Caco-2 (cell line): ENCODE measurements around the gene LRRC38. TPM values are rescaled to one million over a fixed set of nuclear protein-coding genes. Genes with fewer than 3 reads are reported as not detected.

Experiments
- BruUV-seq: library from RNA; stranded (reverse); fragments of 400-500 nt; replicated peaks from 2 replicates; lab custom pipeline; 2021; lab: Mats Ljungman, UMichigan
- CTCF ChIA-PET: fragments of 300-600 bp; sonication (Branson Sonifier 250); formaldehyde crosslinking; loops from one replicate; lab custom pipeline; 2022; ENCODE audit warnings: antibody characterized with exemption; lab: Charles Lee
- POLR2A ChIA-PET: fragments of 300-600 bp; sonication (Branson Sonifier 250); formaldehyde crosslinking; loops from one replicate; lab custom pipeline; 2022; ENCODE audit warnings: antibody characterized with exemption; lab: Charles Lee
- DNase-seq, 2 experiments: peaks; one replicate each; pipeline versions ENCODE4 v3.0.0 to v3.0.0-alpha.2; 2020 to 2022
- H3K27me3 ChIP-seq: replicated peaks from 2 replicates; pipeline ENCODE4 v1.6.0; 2011; ENCODE audit warnings: low read length; ENCODE audit not compliant: control insufficient read depth, insufficient read depth
- H3K36me3 ChIP-seq: 2 replicates; pipeline ENCODE4 v1.5.1; 2011; ENCODE audit warnings: low read length; ENCODE audit not compliant: control insufficient read depth, insufficient read depth
- H3K4me1 ChIP-seq: fragments of 250-450 bp; sonication (Bioruptor Pico); 2 replicates; pipeline ENCODE4 v1.5.1; 2020; ENCODE audit warnings: mild to moderate bottlenecking
- H3K4me3 ChIP-seq: 2 replicates; pipeline ENCODE4 v1.5.1; 2011; ENCODE audit warnings: low read depth, mild to moderate bottlenecking, control low read depth, low read length
- H3K9me3 ChIP-seq: fragments of 250-450 bp; sonication (Bioruptor Pico); 2 replicates; pipeline ENCODE4 v1.5.1; 2020; ENCODE audit warnings: mild to moderate bottlenecking, moderate library complexity
- H3K27ac Mint-ChIP-seq: one replicate; pipeline ENCODE4 v1.8.0; 2022; ENCODE audit warnings: mixed read lengths; ENCODE audit not compliant: unreplicated experiment
- H3K27me3 Mint-ChIP-seq: one replicate; pipeline ENCODE4 v1.8.0; 2022; ENCODE audit warnings: mixed read lengths; ENCODE audit not compliant: insufficient read depth, unreplicated experiment
- H3K36me3 Mint-ChIP-seq: one replicate; pipeline ENCODE4 v1.8.0; 2022; ENCODE audit warnings: mild to moderate bottlenecking, mixed read lengths; ENCODE audit not compliant: insufficient read depth, unreplicated experiment
- H3K4me1 Mint-ChIP-seq: one replicate; pipeline ENCODE4 v1.8.0; 2022; ENCODE audit warnings: low read depth, mixed read lengths; ENCODE audit not compliant: unreplicated experiment
- H3K4me3 Mint-ChIP-seq: one replicate; pipeline ENCODE4 v1.8.0; 2022; ENCODE audit warnings: mild to moderate bottlenecking, moderate library complexity, mixed read lengths; ENCODE audit not compliant: unreplicated experiment
- H3K9me3 Mint-ChIP-seq: one replicate; pipeline ENCODE4 v1.8.0; 2022; ENCODE audit warnings: mixed read lengths; ENCODE audit not compliant: unreplicated experiment
- CTCF ChIP-seq, 2 experiments: fragments of 200-600 bp in 1 of 2; IDR thresholded peaks; 1 replicate in 1 of 2; 2 replicates in 1 of 2; pipeline versions ENCODE4 v1.5.1 to v1.8.0; 2011 to 2022; ENCODE audit warnings: antibody characterized with exemption in 1 of 2, control low read depth in 1 of 2, inconsistent platforms in 1 of 2, low read depth in 1 of 2, low read length in 1 of 2, mild to moderate bottlenecking in 1 of 2, moderate library complexity in 1 of 2; ENCODE audit not compliant: insufficient read depth in 1 of 2, severe bottlenecking in 1 of 2, unreplicated experiment in 1 of 2
- intact Hi-C: fragments of 100-400 bp; cut with micrococcal nuclease; formaldehyde crosslinking; loops from one replicate; pipeline ENCODE4 v1.10.0; 2022; ENCODE audit not compliant: unreplicated experiment
- total RNA-seq: library from RNA; stranded (reverse); gene quantifications from 2 replicates; pipeline ENCODE4 v1.2.3, GENCODE V29; 2022

Gene LRRC38
- total RNA-seq, 1 experiment from 2014 or later = not detected

- TF ChIP-seq CTCF (IDR thresholded peaks at IDR 0.05; ENCODE audit: insufficient read depth in 1 of 2, low read depth in 1 of 2, low read length in 1 of 2, severe bottlenecking in 1 of 2, unreplicated experiment in 1 of 2) = no peak
- ChIA-PET POLR2A (no interaction called here), CTCF (no interaction called here)
- no TSS peak for BruUV-seq
- no peaks in the 10 kb centered on the region for H3K27me3 ChIP-seq
- Mint-ChIP-seq H3K4me1 (no peaks in the 10 kb centered on the region), H3K27ac (no peak overlapping the region), H3K9me3 (no peaks in the 10 kb centered on the region), H3K4me3 (no peak overlapping the region), H3K27me3 (no peaks in the 10 kb centered on the region), H3K36me3 (no peaks in the 10 kb centered on the region)
- no peak for DNase-seq
- H3K9me3 ChIP-seq = no peaks in the 10 kb centered on the region
- H3K36me3 ChIP-seq = no peaks in the 10 kb centered on the region
- intact Hi-C loops = no loop called here
- no peak overlapping the region for H3K4me3 ChIP-seq
- no peaks in the 10 kb centered on the region for H3K4me1 ChIP-seq
Measured at GRCh38 chr1:13538832-13539231, 25.0 kb upstream of the LRRC38 start.

DNA sequence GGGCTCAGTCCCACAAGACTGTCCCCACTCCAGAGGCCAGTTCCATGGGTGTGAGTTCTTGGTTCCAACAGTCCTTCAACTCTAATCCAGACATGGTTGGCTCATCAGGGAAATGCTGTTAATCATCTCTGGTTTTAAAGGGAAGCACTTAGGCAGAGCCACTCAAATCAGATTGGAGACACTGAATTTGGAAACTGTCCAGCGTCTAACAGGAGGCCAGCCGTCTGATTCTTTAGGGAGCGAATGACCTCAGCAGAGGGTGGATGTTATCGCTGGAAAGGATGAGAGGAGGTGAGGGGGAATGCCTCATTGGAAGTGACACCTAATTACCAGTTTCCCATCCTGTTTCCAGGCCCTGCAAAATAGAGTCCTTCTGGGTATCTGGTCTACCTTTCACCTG is 22.8 kb upstream of the LRRC38 start:
- TF ChIP-seq CTCF (IDR thresholded peaks at IDR 0.05; ENCODE audit: insufficient read depth in 1 of 2, low read depth in 1 of 2, low read length in 1 of 2, severe bottlenecking in 1 of 2, unreplicated experiment in 1 of 2) = no peak
- no peak for DNase-seq
- no peak overlapping the region for H3K4me3 Mint-ChIP-seq

DNA sequence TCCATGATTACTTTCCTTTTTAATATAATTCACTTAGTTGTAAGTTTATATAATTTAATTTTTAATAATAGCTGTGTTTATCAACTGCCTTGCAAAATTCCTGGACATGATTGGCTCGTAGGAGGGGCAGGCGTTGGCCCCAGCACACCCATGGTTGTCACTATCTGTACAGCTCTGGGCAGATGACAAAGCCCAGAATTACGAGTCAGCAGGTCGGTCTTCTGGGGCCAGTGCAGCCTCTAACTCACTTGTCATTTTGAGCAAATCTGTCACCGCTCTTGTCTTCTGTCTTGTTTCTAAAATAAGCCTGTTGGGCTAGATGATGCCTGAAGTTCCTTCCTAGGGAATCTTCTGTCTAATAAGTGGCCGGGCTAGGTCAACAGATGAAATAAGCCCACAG is 21.4 kb upstream of the LRRC38 start:
- H3K36me3 ChIP-seq = no peaks in the 10 kb centered on the region
- Mint-ChIP-seq H3K27ac (no peak overlapping the region), H3K4me1 (no peaks in the 10 kb centered on the region), H3K9me3 (no peaks in the 10 kb centered on the region), H3K36me3 (no peaks in the 10 kb centered on the region), H3K27me3 (no peaks in the 10 kb centered on the region), H3K4me3 (no peak overlapping the region)
- intact Hi-C loops = no loop called here
- no TSS peak for BruUV-seq
- DNase-seq = no peak
- no peak for TF ChIP-seq CTCF (IDR thresholded peaks at IDR 0.05; ENCODE audit: insufficient read depth in 1 of 2, low read depth in 1 of 2, low read length in 1 of 2, severe bottlenecking in 1 of 2, unreplicated experiment in 1 of 2)
- POLR2A ChIA-PET = no interaction called here
- H3K9me3 ChIP-seq = no peaks in the 10 kb centered on the region
- CTCF ChIA-PET = no interaction called here
- no peaks in the 10 kb centered on the region for H3K4me1 ChIP-seq
- no peaks in the 10 kb centered on the region for H3K27me3 ChIP-seq
- no peak overlapping the region for H3K4me3 ChIP-seq

More for the DNA sequence above, 22.8 kb upstream of the LRRC38 start:
- ChIA-PET CTCF (no interaction called here), POLR2A (no interaction called here)
- no TSS peak for BruUV-seq
- Histone ChIP-seq H3K36me3 (no peaks in the 10 kb centered on the region), H3K4me1 (no peaks in the 10 kb centered on the region), H3K27me3 (no peaks in the 10 kb centered on the region), H3K9me3 (no peaks in the 10 kb centered on the region), H3K4me3 (no peak overlapping the region)
- no peaks in the 10 kb centered on the region for H3K4me1 Mint-ChIP-seq
- H3K27me3 Mint-ChIP-seq = no peaks in the 10 kb centered on the region
- no peaks in the 10 kb centered on the region for H3K36me3 Mint-ChIP-seq
- no peaks in the 10 kb centered on the region for H3K9me3 Mint-ChIP-seq
- H3K27ac Mint-ChIP-seq = no peak overlapping the region
- intact Hi-C loops = no loop called here
